Fibroblast of gingiva (primary cell): Measurements from ENCODE around the gene PFKL.
"Not testable (repeated sequence)": the region's sequence is repeated elsewhere in the genome, so short reads cannot be mapped to it uniquely, and the experiment has no call there.

Experiments
- DNase-seq: peaks from one replicate; pipeline ENCODE4 v3.0.0-alpha.2; 2011; ENCODE audit warnings: low read depth

The PFKL gene

DNA sequence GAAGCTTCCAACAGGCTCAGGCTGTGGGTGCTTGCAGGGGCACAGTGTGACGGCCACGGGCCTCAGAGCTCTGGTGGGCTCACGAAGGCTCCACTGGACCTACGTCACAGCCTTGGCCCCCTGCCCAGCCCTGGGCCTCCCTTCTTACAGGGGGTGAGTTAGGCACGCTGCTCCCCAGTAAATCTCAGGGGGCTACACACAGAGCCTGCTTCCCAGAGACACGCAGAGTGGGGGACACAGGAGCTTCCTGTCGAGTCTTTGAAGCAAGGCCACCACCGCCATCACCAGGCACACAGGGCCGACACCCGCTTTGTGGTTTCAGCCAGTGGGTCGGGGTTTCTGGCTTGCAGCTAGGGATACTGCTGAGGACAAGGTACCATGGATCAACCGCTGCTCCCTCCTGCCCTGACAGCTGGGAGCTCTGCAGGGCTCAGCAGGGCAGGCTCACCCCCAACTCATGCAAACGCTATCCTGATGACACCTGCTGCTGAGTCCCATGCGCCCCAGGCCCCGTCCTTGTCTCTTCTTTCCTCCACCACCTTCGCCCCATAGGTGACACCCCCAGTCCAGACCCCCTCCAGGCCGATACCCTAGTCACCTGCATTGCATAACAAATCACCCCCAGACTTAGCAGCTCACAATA, 44.8 kb downstream of the PFKL start:
- DNase-seq = no peak

- DNase-seq = no peak
These were observed 45.6 kb downstream of the PFKL start for GRCh38 chr21:44345495-44345894.

GRCh38 chr21:44347911-44348451, 48.1 kb downstream of the PFKL start:
- no peak for DNase-seq

DNA sequence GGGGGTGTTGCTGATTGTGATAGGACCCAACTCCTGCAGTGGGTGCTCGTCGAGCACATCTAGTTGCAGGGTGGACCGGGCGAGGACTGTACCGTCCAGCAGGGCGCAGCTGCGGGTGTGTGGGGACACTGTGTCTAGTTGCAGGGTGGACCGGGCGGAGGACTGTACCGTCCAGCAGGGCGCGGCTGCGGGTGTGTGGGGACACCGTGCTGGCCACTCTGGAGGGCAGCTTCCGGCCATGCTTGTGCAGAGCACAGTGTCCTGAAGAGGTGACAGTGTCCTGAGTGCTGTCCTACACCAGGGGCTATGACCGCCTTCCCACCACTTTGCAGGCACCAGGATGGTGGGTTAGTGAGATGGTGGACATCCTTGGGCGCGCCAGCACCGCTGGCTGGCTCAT, 49.0 kb downstream of the PFKL start:
- DNase-seq = no peak

DNA sequence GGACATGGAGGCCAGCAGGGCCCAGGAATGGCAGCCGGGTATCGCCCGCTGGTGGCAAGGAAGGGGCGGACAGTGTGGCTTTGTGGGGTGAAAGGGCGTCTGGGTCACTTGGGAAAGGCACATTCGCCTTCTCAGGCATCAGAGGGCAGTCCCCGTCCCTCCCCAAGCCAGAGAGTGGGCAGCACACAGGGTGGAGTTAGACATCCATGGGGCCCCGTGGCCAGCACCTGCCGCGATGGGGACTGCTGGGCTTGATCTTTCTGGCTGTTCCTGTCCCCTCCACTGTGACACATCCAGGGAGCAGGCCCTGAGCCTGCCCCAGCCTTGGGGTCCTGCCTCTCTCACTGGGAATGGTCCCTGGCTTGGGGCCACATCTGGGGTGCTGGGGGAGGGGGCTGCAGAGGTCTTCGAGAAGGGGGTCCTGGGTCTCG, 49.6 kb downstream of the PFKL start:
- DNase-seq = no peak

DNA sequence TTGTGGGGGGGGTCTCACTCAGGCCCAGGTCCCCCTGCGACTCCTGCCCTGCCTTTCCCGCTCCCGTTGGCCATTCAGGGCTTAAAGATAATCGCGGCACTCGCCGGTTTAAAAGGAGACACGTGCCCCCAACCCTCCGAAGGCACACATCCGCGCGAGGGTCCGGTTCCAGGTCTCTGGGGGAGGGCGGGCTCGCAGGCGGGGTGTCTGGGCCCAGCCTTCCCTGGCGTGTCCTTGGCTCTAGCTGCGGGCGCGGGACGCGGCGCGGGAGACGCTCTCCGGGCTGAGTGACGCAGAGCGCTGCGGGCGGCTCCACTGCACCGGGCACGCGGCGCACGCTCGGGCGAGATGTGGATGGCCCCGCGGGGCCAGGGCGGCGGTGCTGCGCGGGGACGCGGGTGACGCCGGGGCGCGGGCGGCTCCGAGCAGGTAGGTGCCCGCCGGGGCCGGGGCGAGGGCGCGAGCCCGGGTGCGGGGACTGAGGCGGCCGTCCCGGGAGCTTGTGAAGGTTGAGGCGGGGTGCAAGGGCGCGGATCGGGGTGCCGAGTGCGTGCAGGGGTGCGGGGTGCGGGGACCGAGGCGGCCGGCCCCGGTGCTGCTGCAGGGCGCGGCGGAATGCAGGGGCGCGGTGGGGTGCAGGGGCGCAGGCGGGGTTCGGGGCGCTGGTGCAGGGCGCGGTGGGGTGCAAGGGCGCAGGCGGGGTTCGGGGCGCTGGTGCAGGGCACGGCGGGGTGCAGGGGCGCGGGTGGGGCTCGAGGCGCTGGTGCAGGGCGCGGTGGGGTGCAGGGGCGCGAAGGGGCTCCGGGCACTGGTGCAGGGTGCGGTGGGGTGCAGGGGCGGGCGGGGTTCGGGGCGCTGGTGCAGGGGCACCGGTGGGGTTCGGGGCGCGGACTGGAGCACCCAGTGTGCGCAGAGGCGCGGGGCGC, 50.3 kb downstream of the PFKL start:
- no peak for DNase-seq

DNA sequence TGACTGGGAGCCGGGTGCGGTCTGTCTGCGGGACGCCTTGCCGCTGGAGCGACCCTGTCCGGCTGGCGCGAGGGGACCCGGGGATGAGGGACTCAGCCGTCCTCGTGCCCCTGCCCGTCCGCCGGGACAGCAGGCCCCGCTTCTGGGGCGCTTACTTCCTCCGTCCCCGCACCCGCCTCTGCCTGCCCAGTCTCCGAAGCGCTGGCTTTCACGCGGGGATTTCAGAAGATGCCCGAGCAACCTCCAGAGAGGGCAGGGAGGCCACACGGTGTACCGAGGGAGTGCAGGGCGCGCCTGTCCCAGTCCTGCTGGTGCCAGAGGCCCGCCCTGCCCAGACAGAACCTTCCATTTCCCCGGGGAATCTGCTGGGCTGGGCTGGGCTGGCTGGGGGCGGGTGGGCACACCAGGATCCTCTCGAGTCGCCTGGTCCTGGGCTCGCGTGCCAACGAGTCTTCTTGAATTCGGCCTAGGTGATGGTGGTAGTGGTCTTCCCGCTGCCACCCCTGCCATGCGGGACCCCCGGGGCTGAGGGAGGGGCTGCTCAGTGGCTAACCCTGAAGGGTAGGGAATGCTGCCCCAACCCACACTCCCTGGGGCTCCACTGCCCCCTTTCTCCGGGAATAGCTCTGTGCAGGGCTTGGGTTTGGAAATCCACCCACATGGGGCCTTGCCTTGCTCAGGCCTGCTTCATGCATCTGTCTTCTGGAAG, 51.1 kb downstream of the PFKL start:
- no peak for DNase-seq

DNA sequence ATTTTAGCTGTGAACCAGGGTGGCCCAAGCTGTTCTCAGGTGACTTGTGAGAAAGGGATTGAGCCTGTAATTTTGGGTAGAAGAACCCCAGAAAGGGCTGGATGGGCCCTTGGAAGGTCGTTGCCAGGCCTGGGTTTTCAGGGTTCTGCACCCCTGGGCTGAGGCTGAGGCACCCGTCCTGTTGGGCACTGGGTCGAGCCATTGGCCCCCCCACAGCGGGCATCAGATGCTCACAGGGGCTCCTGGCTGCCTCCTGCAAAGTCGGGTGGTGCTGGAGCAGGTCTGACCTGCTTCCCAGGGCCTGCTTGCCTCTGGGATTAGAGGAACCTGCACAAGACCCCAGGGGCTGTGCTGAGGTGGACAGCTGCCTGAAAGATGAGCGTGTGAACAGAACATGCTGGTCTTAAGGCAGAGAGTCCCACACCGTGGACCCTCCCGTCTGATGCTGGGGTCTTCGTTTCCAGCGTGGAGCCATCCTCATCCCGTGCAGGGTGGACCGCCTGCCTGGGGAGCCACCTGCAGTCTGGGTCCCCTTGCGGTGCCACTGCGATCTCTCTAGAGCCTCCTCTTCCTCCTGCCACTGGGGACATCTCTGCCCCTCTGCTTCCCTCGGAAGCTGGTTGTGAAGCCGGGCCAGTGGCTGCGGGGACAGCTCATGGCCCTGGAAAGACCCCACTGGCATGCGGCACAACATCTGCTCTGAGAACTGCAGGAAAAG, 51.8 kb downstream of the PFKL start:
- DNase-seq = no peak

DNA sequence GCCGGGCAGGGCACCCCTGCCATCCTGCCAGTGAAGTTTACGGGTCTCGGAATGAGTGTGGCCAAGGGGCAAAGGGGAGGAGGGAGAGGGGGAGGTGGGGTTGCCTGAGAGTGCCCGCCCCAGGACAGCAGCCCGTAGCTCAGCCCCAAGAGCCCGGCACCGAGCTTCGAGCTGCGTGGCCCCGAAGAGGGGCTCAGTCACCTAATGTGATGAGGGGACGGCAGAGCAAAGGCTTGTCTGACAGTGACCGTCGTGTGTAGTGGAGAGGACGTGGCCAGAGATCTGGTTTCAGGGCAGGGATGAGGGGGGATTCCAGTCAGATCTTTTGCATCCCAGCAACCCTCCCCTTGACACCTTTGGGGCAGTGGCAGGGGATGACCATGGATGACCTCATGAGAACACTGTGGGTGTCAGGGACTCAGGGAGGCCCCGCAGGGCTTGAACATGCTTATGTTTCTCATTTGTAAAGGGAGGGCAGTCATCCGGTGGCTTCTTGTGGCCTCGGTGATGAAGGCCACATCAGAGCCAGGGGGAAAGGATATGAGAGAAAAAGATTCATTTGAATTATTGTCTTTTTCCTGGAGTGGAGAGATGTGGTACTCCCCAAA, 52.5 kb downstream of the PFKL start:
- no peak for DNase-seq

GRCh38 chr21:44353191-44353970, 53.5 kb downstream of the PFKL start, which contains the start of gene TRPM2:
TSS of gene TRPM2 (plus strand) at chr21:44353621. CDS start at chr21:44353701, 80 bp downstream.
- DNase-seq = peak; percentile 33

- no peak for DNase-seq
These were observed 54.1 kb downstream of the PFKL start for GRCh38 chr21:44354001-44354405.

DNA sequence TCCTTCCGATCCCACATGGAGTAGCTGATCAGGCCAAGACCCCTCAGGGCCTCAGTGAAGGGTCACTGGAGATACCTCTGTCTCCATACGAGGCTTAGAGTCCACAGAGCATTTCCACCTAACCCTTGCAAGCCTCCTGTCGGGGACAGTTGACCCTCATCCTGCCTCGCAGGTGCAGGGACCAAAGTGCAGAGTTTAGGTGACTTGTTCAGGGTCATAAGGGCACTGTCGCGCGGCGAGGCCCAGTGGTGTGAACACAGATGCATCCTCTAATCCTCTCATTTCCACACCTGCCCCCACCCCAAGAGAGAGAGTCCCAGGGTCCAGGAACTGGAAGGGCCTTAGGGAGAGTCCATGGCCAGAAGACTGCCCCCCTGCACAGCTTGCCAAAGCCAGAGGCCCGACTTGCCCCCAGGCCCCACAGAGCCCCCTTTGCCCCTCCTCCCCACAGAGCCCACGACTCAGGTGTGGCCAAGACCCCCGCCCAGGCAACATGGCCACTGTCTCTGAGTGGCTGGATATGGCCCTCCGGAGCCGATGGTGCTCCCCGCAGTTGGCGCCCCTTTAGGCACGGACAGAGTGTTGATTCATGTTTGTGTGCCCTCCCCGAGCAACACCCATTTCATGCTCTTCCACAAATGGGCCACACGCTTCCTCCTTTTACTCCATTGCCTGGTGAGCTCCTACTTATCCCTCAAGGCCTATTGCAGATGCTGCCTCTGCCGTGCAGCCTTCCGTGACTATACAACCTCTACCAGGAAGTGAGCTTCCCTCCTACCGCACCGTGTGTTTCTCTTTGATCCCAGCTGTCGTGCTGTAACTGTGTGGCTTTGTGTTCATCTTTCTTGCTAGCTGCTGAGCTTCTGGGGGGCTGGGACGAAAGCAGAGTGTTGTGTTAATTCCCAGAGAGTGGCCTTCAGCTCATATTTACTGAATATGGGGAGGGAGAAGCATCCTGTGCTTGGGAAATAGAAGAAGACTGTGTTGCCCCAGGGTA, 55.2 kb downstream of the PFKL start:
- no peak for DNase-seq

DNA sequence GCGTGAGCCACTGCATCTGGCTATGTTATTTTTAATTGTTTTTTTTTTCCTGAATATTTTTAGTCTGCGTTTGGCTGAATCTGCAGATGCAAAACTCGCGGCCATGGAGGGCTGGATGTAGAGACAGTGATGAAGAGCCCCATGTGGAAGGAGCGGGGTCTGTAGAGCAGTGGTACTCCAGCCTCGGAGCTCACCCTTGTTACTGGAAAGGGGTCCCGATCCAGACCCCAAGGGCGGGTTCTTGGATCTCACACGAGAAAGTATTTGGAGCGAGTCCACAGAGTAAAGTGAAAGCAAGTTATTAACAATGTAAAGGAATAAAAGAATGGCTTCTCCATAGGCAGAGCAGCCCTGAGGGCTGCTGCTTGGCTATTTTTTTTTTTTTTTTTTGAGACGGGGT, 56.3 kb downstream of the PFKL start:
- DNase-seq = no peak

- DNase-seq = no peak
These were observed 56.8 kb downstream of the PFKL start for GRCh38 chr21:44356636-44357035.

- no peak for DNase-seq
These were observed 57.4 kb downstream of the PFKL start for GRCh38 chr21:44357064-44357837.

- no peak for DNase-seq
These were observed 59.5 kb downstream of the PFKL start for GRCh38 chr21:44359396-44359795.

GRCh38 chr21:44360159-44360558, 60.3 kb downstream of the PFKL start:
- no peak for DNase-seq

- not testable (repeated sequence) for DNase-seq
These were observed 62.0 kb downstream of the PFKL start for GRCh38 chr21:44361903-44362302.
